SH-SY5Y (cell line): ENCODE data around the gene LTBP1.

Experiments
- GATA2 ChIP-seq: IDR thresholded peaks from 2 replicates; pipeline ENCODE4 v1.6.1; 2011; ENCODE audit warnings: mild to moderate bottlenecking, low read depth, low read length
- GATA3 ChIP-seq: IDR thresholded peaks from 2 replicates; pipeline ENCODE4 v1.6.1; 2011; ENCODE audit warnings: low read depth, mild to moderate bottlenecking, low read length, moderate library complexity

DNA sequence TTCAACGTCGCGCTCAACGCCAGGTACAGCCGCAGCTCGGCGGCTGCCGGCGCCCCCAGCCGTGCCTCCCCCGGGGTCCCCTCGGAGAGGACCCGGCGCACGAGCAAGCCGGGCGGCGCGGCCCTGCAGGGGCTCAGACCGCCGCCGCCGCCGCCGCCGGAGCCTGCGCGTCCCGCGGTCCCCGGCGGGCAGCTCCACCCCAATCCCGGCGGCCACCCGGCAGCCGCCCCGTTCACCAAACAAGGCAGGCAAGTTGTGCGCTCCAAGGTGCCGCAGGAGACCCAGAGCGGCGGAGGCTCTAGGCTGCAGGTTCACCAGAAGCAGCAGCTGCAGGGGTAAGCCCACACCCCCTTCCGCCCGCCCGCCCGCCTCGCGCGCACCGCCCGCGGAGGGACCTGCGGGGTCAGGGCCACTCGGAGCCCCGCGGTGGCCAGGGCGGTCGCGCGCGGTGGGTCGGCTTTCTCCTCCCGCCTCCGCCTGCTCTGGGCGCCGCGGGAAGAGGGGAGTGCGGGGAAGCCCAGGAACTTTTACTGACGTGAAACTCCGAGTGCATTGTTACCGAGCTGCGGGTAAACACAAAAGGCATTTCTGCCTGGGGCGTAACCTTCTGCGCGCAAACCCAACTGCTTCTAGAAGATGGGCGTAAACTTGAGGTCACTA lies 861 bp downstream of the LTBP1 start:
- TF ChIP-seq GATA3 (no peak), GATA2 (no peak)
